Cardiac muscle cell (in vitro differentiated cells and primary cell): ENCODE data around the gene FHOD3. TPM values are rescaled to one million over a fixed set of nuclear protein-coding genes. Genes with fewer than 3 reads are reported as not detected.

ENCODE experiments used
- DNase-seq, 2 donors: peaks; one replicate each; pipeline versions ENCODE4 v3.0.0 to v3.0.0-alpha.2; 2010 to 2017; ENCODE audit warnings: low read depth in 1 of 2, low spot score in 1 of 2
- H3K27ac ChIP-seq: fragments of 200-600 bp; sonication (generic); 2 replicates; pipeline ENCODE4 v1.5.1; 2016
- H3K27me3 ChIP-seq: fragments of 200-600 bp; sonication (generic); 2 replicates; pipeline ENCODE4 v1.6.0; 2016; ENCODE audit warnings: control low read depth
- H3K36me3 ChIP-seq: fragments of 200-600 bp; sonication (generic); 2 replicates; pipeline ENCODE4 v1.5.1; 2016; ENCODE audit warnings: control low read depth
- H3K4me1 ChIP-seq: fragments of 200-600 bp; sonication (generic); 2 replicates; pipeline ENCODE4 v1.8.1; 2017; ENCODE audit warnings: low read depth, mild to moderate bottlenecking, mixed run types
- H3K4me3 ChIP-seq: fragments of 200-600 bp; sonication (generic); 2 replicates; pipeline ENCODE4 v1.5.1; 2016; ENCODE audit warnings: mild to moderate bottlenecking
- H3K9me3 ChIP-seq: fragments of 200-600 bp; sonication (generic); 2 replicates; pipeline ENCODE4 v1.5.1; 2017; ENCODE audit warnings: low read depth, mild to moderate bottlenecking, control low read depth
- polyA plus RNA-seq: library from polyadenylated mRNA; unstranded; fragments of >200 nt; fragmentation: Nextera tagmentation; extraction: Ambion mirVana; gene quantifications from 2 replicates; pipeline ENCODE4 v1.2.1, GENCODE V29; 2016
- total RNA-seq: library from RNA; depleted of rRNA; stranded (reverse); fragments of >200 nt; gene quantifications from 2 replicates; pipeline ENCODE4 v1.2.3, GENCODE V29; 2016
- TF ChIP-seq, protein P1 (sequence below): IDR thresholded peaks from 2 replicates; pipeline ENCODE4 v1.5.1; 2012; ENCODE audit warnings: low read depth, mild to moderate bottlenecking, low read length

FHOD3 gene
- total and polyA plus RNA-seq, 2 experiments from 2014 or later = 127 to 347 TPM

DNA sequence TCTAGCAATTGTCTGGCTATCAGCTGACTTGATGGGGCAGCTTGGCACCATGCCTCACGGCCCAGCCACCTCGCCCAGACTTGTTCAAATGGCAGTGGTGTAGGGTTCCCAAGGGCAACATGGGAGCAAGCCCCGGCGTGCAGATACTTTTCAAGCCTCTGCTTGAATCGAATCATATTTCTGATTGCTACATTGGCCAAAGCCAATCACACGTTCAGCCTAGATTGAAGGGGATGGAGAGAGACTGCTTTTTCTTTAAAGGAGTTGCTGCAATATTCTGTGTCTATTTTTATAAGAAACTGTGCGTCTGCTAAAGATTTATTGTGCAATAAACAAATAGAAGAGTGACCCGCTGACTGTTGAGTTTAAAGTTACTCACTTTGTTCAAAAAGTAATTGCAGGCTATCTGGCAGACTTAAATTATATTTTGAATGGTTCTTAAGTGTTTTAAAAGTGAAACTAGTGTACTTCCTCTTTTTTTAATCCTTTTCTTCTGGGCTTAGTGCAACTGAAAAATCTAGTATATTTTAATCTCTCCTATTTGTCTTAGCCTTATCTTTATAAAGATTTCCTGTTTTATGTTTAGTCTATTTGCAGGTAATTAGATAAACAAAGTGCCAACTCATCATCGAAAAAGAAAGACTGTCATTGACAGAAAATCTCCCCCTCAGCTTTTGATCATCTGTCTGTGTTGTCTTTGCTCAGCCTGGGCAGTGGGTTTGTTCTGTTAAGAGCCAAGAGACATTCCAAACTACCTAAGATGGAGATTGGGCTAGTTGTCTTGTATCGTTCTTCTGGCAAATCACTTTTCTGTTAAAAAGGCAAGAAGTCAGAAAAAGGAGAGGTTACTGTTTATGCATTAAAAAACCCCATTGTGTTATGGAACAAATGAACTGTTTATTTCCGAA lies 375.2 kb downstream of the FHOD3 start:
- H3K27me3 ChIP-seq = no peaks in the 10 kb centered on the region
- no peaks in the 10 kb centered on the region for H3K9me3 ChIP-seq
- TF ChIP-seq, protein P1, sequence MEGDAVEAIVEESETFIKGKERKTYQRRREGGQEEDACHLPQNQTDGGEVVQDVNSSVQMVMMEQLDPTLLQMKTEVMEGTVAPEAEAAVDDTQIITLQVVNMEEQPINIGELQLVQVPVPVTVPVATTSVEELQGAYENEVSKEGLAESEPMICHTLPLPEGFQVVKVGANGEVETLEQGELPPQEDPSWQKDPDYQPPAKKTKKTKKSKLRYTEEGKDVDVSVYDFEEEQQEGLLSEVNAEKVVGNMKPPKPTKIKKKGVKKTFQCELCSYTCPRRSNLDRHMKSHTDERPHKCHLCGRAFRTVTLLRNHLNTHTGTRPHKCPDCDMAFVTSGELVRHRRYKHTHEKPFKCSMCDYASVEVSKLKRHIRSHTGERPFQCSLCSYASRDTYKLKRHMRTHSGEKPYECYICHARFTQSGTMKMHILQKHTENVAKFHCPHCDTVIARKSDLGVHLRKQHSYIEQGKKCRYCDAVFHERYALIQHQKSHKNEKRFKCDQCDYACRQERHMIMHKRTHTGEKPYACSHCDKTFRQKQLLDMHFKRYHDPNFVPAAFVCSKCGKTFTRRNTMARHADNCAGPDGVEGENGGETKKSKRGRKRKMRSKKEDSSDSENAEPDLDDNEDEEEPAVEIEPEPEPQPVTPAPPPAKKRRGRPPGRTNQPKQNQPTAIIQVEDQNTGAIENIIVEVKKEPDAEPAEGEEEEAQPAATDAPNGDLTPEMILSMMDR = no peak
- peak in 1 of 2 donors; percentile 67 for DNase-seq
- peak overlapping the region; percentile 41 for H3K27ac ChIP-seq
- no peak overlapping the region for H3K4me3 ChIP-seq
- H3K36me3 ChIP-seq = peaks cover 18% of the 10 kb centered on the region
- H3K4me1 ChIP-seq = no peaks in the 10 kb centered on the region

DNA sequence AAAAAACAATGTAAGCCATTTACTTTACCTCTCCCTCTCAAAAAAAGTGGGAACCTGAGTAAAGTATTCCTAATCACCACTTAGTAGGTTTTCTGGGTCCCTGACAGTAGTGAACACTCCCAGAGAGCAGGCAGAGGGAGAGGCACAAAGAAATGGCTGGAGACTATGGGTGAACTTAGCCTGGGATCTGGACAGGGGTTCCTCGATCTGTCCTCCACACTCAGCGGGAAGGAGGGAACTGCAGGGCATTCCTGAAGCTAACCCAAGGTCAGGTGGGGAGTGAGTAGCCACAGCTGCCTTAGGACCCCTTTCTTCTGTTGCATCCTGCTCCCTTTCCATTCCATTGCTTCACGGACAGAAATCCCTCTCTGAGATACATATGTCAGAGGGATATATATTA lies 375.9 kb downstream of the FHOD3 start:
- H3K27me3 ChIP-seq = no peaks in the 10 kb centered on the region
- H3K4me3 ChIP-seq = no peak overlapping the region
- no peak for DNase-seq
- TF ChIP-seq, protein P1 = no peak
- no peaks in the 10 kb centered on the region for H3K4me1 ChIP-seq
- no peaks in the 10 kb centered on the region for H3K9me3 ChIP-seq
- peaks cover 12% of the 10 kb centered on the region for H3K36me3 ChIP-seq
- peak overlapping the region; percentile 41 for H3K27ac ChIP-seq

DNA sequence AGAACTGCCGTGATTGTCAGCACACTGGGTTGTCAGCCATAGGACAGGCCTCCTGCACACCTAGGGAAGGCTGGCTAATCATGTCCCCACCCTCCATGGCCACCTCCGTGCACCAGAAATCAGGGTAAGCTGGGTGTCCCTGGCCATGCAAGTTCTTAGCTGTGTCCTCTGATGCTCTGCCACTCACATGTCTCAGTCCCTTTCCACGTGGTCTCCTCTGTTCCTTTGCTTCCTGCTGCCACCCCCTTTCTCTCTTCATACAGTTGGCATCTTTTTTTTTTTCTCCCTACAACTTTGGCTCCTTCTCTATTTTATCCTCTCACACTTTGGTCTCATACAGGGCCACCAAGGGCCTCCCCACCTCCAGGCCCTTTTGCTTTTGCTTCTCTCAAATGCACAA lies 377.6 kb downstream of the FHOD3 start:
- no peak for DNase-seq

DNA sequence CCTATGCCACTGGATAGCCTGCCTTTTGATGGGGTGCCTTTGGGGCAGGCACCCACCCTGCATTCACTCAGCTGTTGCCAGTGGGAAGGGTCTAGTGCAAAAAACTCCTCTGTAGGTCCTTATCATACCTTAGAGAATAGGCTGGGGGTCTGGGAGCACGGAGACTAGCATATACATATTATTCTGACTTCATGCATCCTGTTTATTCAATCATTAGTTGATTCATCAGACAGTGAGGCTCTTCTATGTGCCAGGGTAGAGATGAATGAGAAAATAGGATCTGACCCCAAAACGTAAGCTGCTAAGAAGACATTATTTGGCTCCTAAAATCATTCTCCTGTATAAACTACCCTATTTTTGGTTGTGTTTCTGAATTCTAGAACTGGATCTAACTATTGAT lies 378.0 kb downstream of the FHOD3 start:
- H3K36me3 ChIP-seq = peaks cover 24% of the 10 kb centered on the region
- no peaks in the 10 kb centered on the region for H3K4me1 ChIP-seq
- no peaks in the 10 kb centered on the region for H3K27me3 ChIP-seq
- TF ChIP-seq, protein P1 = no peak
- H3K4me3 ChIP-seq = no peak overlapping the region
- no peaks in the 10 kb centered on the region for H3K9me3 ChIP-seq
- H3K27ac ChIP-seq = no peak overlapping the region
- DNase-seq = no peak

More for the DNA sequence above, 377.6 kb downstream of the FHOD3 start:
- TF ChIP-seq, protein P1 = no peak
- Histone ChIP-seq H3K27me3 (no peaks in the 10 kb centered on the region), H3K36me3 (peaks cover 21% of the 10 kb centered on the region), H3K9me3 (no peaks in the 10 kb centered on the region), H3K27ac (no peak overlapping the region), H3K4me1 (no peaks in the 10 kb centered on the region), H3K4me3 (no peak overlapping the region)

DNA sequence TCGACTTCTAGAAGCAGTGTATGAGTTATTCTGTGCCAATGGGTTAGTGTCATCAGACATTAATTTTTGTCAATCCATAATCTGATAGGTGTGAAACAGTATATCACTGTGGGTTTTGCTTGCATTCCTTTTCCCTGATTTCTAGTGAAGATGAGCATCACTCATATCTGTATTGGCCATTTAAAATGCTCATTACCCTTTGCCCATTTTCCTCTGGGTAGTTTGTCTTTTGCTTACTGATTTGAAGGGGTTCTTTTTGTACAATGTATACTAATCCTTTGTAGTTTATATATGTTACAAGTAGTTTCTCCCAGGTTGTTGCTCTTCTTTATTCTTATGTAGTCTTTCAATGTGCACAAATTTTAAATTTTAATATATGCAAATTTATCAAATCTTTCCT lies 379.1 kb downstream of the FHOD3 start:
- peaks cover 35% of the 10 kb centered on the region for H3K36me3 ChIP-seq

More for the DNA sequence above, 379.1 kb downstream of the FHOD3 start:
- H3K27ac ChIP-seq = no peak overlapping the region
- H3K9me3 ChIP-seq = no peaks in the 10 kb centered on the region
- no peak overlapping the region for H3K4me3 ChIP-seq
- TF ChIP-seq, protein P1 = no peak
- no peaks in the 10 kb centered on the region for H3K4me1 ChIP-seq
- no peaks in the 10 kb centered on the region for H3K27me3 ChIP-seq
- no peak for DNase-seq
